HG02970 (cell line): ENCODE data around the gene KAT5.
"Not testable (repeated sequence)": the region's sequence is repeated elsewhere in the genome, so short reads cannot be mapped to it uniquely, and the experiment has no call there.

Source experiments
- ATAC-seq: cut with Tn5 transposase; IDR thresholded peaks from one replicate; pipeline ENCODE4 v1.9.1; 2021; ENCODE audit warnings: mild to moderate bottlenecking, moderate library complexity, moderate number of reproducible peaks; ENCODE audit not compliant: unreplicated experiment, low FRiP score

The KAT5 gene

DNA sequence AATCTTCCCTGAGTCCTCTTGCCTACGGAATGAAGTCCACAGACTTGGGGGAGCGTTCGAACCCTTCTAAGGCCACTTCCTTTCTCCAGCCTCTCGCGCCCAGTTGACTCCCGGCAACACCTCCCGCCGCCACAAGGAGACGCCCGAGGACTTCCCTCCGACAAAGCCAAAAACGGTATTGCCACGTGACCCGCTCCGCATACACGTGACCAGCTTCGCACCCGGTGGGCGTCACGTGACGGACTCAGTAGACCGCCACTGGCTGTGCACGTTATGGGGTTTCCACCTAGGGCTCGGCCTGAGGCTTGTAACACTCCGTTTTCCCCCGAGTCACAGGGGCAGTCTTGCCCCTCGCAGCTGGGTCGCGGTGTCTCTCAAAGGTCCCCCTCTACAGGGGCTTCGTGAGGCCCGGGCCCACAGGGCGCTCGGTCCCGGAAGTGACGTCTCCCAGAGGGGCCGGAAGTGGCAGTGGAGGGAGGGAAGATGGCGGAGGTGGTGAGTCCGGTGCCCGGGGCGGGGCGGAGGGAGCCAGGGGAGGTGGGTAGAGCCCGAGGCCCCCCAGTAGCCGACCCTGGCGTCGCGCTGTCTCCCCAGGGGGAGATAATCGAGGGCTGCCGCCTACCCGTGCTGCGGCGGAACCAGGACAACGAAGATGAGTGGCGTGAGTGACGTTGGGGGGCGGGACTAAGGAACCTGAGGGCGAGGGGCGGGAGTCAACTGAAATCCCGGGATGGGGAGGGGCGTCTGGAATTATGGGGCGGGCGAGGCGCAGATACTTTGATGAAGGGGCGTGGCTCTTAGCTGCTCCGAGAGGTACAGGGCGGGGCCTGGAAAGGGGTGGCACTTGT lies at the start of gene KAT5:
TSS of gene KAT5 (plus strand) at position 468 of the 848 bp plus-strand sequence. CDS start at position 484, 16 bp downstream.
- ATAC-seq = peak; percentile 78

- peak; percentile 79 for ATAC-seq
Measured at GRCh38 chr11:65662799-65663638, 49.0 kb upstream of the KAT5 start, which contains the start of gene RELA. RELA (minus strand) TSS chr11:65662916; CDS start chr11:65662832, 84 bp downstream.

DNA sequence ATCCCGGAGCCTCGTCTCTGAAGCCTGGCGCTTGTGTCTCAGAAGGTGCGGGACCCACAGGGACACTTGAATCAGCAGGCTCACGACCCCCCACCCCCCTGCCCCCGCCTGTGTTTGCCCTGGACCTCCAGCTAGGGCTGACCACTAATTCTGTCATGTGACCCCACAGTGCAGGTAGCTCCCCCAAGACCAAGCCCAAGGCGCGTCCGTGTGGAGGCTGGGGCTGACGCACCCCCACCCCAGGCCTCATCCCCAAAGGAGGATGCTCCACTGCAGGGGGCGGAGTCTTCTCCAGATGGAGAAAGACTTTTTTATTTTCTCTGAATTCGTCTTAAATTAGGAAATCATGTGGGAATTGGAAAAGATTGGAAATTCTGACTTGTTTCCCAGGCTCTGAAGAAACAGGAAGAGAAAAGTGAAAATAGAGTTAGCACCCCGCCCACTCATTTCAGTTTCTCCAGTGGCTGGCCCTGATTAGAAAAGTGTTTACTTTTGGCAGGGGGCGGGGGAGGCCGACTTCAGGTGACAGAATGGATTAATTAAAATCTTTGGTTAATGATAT lies 48.3 kb upstream of the KAT5 start:
- ATAC-seq = peak; percentile 12

DNA sequence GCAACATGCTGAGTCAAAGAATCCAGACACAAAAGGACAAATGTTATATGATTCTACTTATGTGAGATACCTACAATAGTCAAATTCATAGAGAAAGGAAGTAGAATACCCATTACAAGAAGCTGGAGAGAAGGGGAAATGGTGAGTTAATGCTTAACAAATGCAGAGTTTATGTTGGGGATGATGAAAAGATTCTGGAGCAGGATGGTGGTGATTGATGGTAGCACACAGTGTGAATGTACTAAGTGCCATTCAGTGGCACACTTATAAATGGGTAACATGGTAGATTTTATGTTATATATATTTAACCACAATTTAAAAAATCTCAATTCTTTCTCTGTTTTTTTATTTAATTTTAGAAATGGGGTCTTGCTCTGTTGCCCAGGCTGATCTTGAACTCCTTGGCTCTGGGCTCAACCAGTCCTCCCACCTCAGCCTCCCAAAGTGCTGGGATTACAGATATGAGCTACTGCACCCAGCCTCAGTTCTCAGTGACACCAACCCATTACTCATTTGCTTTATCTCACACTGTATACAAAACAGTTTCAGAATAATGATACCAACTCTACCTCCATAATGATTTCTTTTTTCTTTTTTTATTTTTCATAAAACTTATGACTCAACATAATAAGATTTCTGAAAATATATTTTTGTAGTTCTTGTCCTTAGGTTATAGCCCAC lies 39.7 kb upstream of the KAT5 start:
- ATAC-seq = no peak

- ATAC-seq = no peak
Measured at GRCh38 chr11:65672982-65673381, 39.1 kb upstream of the KAT5 start.

- no peak for ATAC-seq
Measured at GRCh38 chr11:65680192-65680743, 31.8 kb upstream of the KAT5 start.

DNA sequence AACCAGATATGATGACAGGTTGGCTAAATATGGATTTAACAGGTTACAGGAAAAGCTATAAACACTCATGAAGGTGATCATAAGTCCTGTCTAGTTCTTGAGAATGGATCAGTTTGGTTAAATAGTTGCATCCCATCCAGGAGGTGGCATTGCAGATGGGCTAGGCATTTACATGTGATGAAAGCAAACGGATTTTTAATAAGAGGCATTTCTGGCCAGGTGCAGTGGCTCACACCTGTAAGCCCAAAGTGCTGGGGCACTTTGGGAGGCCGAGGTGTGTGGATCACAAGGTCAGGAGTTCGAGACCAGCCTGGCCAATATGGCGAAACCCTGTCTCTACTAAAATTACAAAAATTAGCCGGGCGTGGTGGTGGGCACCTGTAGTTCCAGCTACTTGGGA lies 28.6 kb upstream of the KAT5 start:
- not testable (repeated sequence) for ATAC-seq

DNA sequence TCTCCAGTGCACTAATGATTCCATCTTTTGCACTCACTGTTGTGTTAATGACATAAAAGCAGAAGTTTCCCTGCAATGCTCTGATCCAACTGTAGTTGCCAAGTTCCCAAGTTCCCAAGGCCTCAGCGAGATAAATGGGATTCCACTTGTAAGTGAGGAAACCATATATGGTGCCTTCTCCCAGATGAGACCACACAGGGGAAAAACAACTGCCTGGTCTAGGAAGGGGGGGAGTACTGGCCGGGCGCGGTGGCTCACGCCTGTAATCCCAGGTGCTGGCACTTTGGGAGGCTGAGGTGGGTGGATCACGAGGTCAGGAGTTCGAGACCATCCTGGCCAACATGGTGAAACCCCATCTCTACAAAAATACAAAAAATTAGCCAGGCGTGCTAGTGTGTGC lies 26.1 kb upstream of the KAT5 start:
- no peak for ATAC-seq

DNA sequence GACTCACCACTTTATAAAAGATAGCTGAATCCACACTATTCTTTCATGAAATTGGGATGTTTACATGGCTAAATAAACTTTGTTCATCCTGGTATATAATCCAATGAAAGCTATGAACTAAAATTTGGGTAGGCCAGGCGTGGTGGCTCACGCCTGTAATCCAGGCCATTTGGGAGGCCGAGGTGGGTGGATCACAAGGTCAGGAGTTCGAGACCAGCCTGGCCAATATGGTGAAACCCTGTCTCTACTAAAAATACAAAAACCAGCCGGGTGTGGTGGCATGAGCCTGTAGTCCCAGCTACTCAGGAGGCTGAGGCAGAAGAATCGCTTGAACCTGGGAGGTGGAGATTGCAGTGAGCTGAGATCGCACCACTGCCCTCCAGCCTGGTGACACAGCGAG lies 20.2 kb upstream of the KAT5 start:
- not testable (repeated sequence) for ATAC-seq

- ATAC-seq = no peak
Measured at GRCh38 chr11:65692367-65692766, 19.7 kb upstream of the KAT5 start.

- no peak for ATAC-seq
Measured at GRCh38 chr11:65695459-65696241, 16.4 kb upstream of the KAT5 start.

DNA sequence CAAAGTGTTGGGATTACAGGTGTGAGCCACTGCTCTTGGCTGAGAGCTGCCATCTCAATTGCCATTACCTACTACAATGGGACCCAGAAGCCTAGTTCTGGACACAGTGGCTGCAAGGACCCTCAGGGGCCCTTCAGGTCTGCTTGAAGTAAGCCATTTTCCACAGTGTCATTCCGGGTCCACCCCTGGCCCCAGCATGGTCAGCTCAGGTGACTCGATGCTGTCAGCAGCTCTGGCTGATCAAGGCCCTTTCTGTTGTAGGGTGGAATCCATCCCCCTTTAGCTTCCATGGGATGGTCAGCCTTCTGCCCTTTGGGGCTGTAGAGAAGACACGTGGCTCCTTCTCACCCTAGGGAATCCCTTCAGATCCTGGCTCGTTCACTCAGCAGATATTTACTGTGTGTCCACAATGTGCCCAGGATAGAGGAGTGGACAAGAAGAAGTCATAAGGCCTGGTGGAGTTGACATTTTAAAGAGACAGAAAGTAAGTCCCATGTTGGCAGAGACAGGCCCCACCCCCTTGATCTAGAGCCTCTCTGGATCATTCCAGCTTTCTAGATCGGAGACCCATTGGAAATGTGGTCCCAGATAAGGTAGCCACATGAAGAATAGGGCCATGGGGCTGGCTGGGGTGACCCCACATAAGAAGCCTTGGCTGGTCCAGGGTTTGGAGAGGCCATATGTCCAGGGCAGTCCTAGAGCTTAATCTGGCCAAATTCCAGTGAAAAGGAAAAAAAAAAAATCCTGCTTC lies 15.1 kb upstream of the KAT5 start:
- no peak for ATAC-seq

GRCh38 chr11:65698205-65698604 lies 13.8 kb upstream of the KAT5 start:
- no peak for ATAC-seq

GRCh38 chr11:65699306-65699705 lies 12.7 kb upstream of the KAT5 start:
- no peak for ATAC-seq

DNA sequence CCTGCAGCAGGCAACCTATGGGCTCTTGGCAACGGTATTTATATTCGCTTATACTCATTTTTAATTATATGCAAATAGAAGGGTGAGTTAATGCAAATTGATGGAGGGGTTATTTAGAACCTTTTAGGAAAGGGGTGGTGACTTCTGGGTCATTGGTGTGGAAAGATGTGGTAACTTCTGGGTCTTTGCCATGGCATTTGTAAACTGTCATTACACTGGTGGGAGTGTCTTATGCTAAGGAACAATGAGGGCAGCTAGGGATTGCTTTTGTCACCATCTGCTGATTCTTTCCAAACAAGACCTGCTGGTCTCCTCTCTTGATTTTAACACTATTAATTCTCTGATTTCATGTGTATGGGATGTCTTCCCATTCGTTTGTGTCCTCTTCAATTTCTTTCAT lies 11.7 kb upstream of the KAT5 start:
- no peak for ATAC-seq

GRCh38 chr11:65701686-65702085 lies 10.4 kb upstream of the KAT5 start:
- no peak for ATAC-seq

GRCh38 chr11:65703846-65704245 lies 8.2 kb upstream of the KAT5 start:
- ATAC-seq = no peak

DNA sequence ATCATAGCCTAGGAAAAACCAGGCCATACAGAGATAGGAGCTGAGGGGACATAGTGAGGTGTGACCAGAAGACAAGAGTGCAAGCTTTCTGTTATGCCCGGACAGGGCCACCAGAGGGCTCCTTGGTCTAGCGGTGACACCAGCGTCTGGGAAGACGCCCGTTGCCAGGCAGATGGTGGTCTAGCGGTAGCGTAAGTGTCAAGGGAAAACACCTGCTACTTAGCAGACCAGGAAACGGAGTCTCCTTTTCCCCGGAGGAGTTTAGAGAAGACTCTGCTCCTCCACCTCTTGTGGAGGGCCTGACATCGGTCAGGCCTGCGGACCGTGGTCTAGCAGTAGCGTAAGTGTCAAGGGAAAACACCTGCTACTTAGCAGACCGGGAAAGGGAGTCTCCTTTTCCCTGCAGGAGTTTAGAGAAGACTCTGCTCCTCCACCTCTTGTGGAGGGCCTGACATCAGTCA lies 5.7 kb upstream of the KAT5 start:
- ATAC-seq = not testable (repeated sequence)

- not testable (repeated sequence) for ATAC-seq
Measured at GRCh38 chr11:65707002-65707401, 5.0 kb upstream of the KAT5 start.
